SU-DHL-6 (cell line): ENCODE results near the gene SLC4A3.

ENCODE experiments used
- H2AFZ ChIP-seq: fragments of 200-600 bp; sonication (generic); 2 replicates; pipeline ENCODE4 v1.6.1; 2014; ENCODE audit warnings: low read depth, mild to moderate bottlenecking, moderate library complexity, mixed read lengths, antibody characterized with exemption, low read length; ENCODE audit not compliant: severe bottlenecking
- H3F3A ChIP-seq: fragments of 200-600 bp; shearing (Covaris generic); 2 replicates; pipeline ENCODE4 v1.6.0; 2016; ENCODE audit warnings: antibody characterized with exemption, mild to moderate bottlenecking; ENCODE audit not compliant: insufficient read depth
- H3K27ac ChIP-seq: fragments of 200-600 bp; sonication (generic); 2 replicates; pipeline ENCODE4 v1.5.1; 2016; ENCODE audit warnings: low read depth, mild to moderate bottlenecking, low read length, moderate library complexity, mixed read lengths
- H3K27me3 ChIP-seq: fragments of 200-600 bp; sonication (generic), shearing (Covaris generic); 2 replicates; pipeline ENCODE4 v1.6.0; 2014; ENCODE audit warnings: mild to moderate bottlenecking, low read length
- H3K36me3 ChIP-seq: fragments of 200-600 bp; sonication (generic); 2 replicates; pipeline ENCODE4 v1.6.1; 2014; ENCODE audit warnings: mild to moderate bottlenecking, low read length, mixed read lengths
- H3K4me2 ChIP-seq: fragments of 300-600, 200-600 bp; shearing (Covaris generic), sonication (generic); 2 replicates; pipeline ENCODE4 v1.6.0; 2014; ENCODE audit warnings: low read length, low read depth, mild to moderate bottlenecking; ENCODE audit not compliant: poor library complexity, severe bottlenecking
- H3K4me3 ChIP-seq: fragments of 200-600 bp; sonication (generic); 2 replicates; pipeline ENCODE4 v1.5.1; 2014; ENCODE audit warnings: antibody characterized with exemption, low read length, mild to moderate bottlenecking, mixed read lengths; ENCODE audit not compliant: insufficient read depth, poor library complexity, severe bottlenecking
- H3K79me2 ChIP-seq: fragments of 200-600 bp; sonication (generic); 2 replicates; pipeline ENCODE4 v1.6.1; 2014; ENCODE audit warnings: mild to moderate bottlenecking, low read length, moderate library complexity; ENCODE audit not compliant: insufficient read depth
- H3K9ac ChIP-seq: fragments of 200-600 bp; sonication (generic); 2 replicates; pipeline ENCODE4 v1.7.0; 2014; ENCODE audit warnings: mild to moderate bottlenecking, low read length
- H3K9me2 ChIP-seq: fragments of 200-600 bp; sonication (generic); replicated peaks from 2 replicates; pipeline ENCODE4 v1.6.1; 2014; ENCODE audit warnings: low read length; ENCODE audit not compliant: insufficient read depth
- H3K9me3 ChIP-seq: fragments of 200-600 bp; sonication (generic); 2 replicates; pipeline ENCODE4 v1.6.1; 2014; ENCODE audit warnings: low read length, mixed read lengths; ENCODE audit not compliant: insufficient read depth
- H4K20me1 ChIP-seq: fragments of 200-600 bp; sonication (generic); 2 replicates; pipeline ENCODE4 v1.6.1; 2014; ENCODE audit warnings: low read depth, mild to moderate bottlenecking, antibody characterized with exemption, low read length, moderate library complexity, mixed read lengths
- CTCF ChIP-seq: fragments of 200-600 bp; sonication (generic); IDR thresholded peaks from one replicate; pipeline ENCODE4 v1.5.1; 2017; ENCODE audit warnings: antibody characterized with exemption, mild to moderate bottlenecking, low read length, moderate library complexity; ENCODE audit not compliant: insufficient read depth, poor library complexity, severe bottlenecking
- EZH2phosphoT487 ChIP-seq: fragments of 200-600 bp; sonication (generic), shearing (Covaris generic); conservative IDR thresholded peaks from 2 replicates; pipeline ENCODE4 v1.6.1; 2018; ENCODE audit warnings: mild to moderate bottlenecking, antibody characterized with exemption, low read length, moderate library complexity, mixed read lengths

SLC4A3 gene

DNA sequence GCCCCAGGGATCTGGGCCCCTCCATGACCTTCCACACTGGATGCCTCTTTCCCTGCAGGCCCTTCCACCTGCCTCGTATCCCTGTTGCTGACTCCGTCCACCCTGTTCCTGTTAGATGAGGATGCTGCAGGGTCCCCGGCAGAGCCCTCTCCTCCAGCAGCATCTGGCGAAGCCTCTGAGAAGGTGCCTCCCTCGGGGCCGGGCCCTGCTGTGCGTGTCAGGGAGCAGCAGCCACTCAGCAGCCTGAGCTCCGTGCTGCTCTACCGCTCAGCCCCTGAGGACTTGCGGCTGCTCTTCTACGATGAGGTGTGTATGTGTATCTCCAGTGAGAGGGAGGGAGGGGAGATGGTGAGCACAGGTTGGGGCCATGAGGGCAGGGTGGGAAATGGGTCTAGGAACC lies 12.4 kb upstream of the SLC4A3 start:
- Histone ChIP-seq H4K20me1 (no peaks in the 10 kb centered on the region), H2AFZ (no peak overlapping the region), H3K27ac (no peak overlapping the region), H3K36me3 (no peaks in the 10 kb centered on the region), H3K4me3 (no peak overlapping the region), H3K27me3 (no peaks in the 10 kb centered on the region), H3F3A (no peaks in the 10 kb centered on the region), H3K9me2 (no peaks in the 10 kb centered on the region), H3K9me3 (no peaks in the 10 kb centered on the region), H3K4me2 (no peak overlapping the region), H3K79me2 (no peaks in the 10 kb centered on the region), H3K9ac (no peak overlapping the region)
- no peak for TF ChIP-seq EZH2phosphoT487
- TF ChIP-seq CTCF: no peak

- no peak overlapping the region for H3K9ac ChIP-seq
- H3K4me3 ChIP-seq: no peak overlapping the region
- H3F3A ChIP-seq: no peaks in the 10 kb centered on the region
- no peak overlapping the region for H2AFZ ChIP-seq
- H3K27me3 ChIP-seq: no peaks in the 10 kb centered on the region
- no peaks in the 10 kb centered on the region for H3K79me2 ChIP-seq
- no peaks in the 10 kb centered on the region for H3K9me2 ChIP-seq
- H3K27ac ChIP-seq: no peak overlapping the region
- no peaks in the 10 kb centered on the region for H3K9me3 ChIP-seq
- TF ChIP-seq EZH2phosphoT487: no peak
- TF ChIP-seq CTCF: no peak
- H4K20me1 ChIP-seq: no peaks in the 10 kb centered on the region
- no peak overlapping the region for H3K4me2 ChIP-seq
- no peaks in the 10 kb centered on the region for H3K36me3 ChIP-seq
These were observed 11.5 kb upstream of the SLC4A3 start for GRCh38 chr2:219615894-219616293.

DNA sequence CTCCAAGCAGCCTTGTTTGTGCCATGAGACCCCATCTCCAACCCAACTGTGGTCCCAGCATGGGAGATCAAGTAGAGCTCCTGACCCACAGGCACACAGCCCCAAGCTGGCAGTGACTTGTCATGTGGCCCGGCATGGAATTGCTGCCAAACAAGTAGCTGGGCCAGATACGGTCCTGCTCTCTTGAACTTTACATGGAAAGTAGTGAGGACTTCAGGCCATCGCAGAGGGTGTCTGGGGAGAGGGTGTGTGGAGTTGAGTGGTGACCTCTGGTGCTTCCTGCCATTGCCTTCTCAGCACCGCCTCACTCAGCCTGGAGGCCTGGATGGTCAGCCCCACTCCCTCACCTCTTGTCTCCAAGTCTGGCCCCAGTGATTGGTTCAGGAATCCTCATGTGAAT lies 10.9 kb upstream of the SLC4A3 start:
- Histone ChIP-seq H3K27me3 (no peaks in the 10 kb centered on the region), H4K20me1 (no peaks in the 10 kb centered on the region), H3F3A (no peaks in the 10 kb centered on the region), H3K4me2 (no peak overlapping the region), H3K79me2 (no peaks in the 10 kb centered on the region), H3K27ac (no peak overlapping the region), H2AFZ (no peak overlapping the region), H3K9me2 (no peaks in the 10 kb centered on the region), H3K9ac (no peak overlapping the region), H3K4me3 (no peak overlapping the region), H3K9me3 (no peaks in the 10 kb centered on the region), H3K36me3 (no peaks in the 10 kb centered on the region)
- TF ChIP-seq CTCF (no peak), EZH2phosphoT487 (no peak)

DNA sequence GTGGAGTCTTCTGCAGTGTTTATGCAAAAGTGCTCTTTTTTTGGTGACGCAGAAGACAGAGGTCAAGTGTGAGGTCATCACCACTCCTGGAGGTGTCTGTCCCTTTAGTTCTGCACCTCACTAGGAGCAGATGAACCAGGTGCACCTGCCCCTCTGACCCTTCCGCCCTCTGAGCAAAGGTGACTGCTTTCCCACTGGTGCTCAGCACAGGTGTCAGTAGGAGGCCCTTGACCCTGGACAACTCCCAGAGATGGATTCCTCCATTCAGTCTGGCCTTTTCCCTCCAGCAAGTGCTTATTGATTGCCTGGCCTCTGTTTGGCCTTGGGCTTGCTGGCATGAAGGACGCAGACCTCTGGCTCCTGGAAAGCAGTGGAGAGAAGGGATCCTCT lies 8.7 kb upstream of the SLC4A3 start:
- no peak for TF ChIP-seq CTCF
- no peak for TF ChIP-seq EZH2phosphoT487
- no peaks in the 10 kb centered on the region for H3K27me3 ChIP-seq

More for the DNA sequence above, 8.7 kb upstream of the SLC4A3 start:
- no peaks in the 10 kb centered on the region for H3K79me2 ChIP-seq
- no peak overlapping the region for H3K4me2 ChIP-seq
- no peaks in the 10 kb centered on the region for H3F3A ChIP-seq
- no peaks in the 10 kb centered on the region for H3K9me3 ChIP-seq
- H4K20me1 ChIP-seq: no peaks in the 10 kb centered on the region
- H3K36me3 ChIP-seq: no peaks in the 10 kb centered on the region
- H3K9me2 ChIP-seq: no peaks in the 10 kb centered on the region
- no peak overlapping the region for H2AFZ ChIP-seq
- H3K27ac ChIP-seq: no peak overlapping the region
- H3K4me3 ChIP-seq: no peak overlapping the region
- no peak overlapping the region for H3K9ac ChIP-seq
